CD4-positive, alpha-beta T cell treated with Interleukin-6 for 4 hours (primary cell): Measurements from ENCODE around the gene CYB5R4.

Experiments
- DNase-seq: peaks from one replicate; pipeline ENCODE4 v3.0.0-alpha.2; 2020; ENCODE audit warnings: mixed read lengths

CYB5R4 gene

GRCh38 chr6:83859410-83860358, at the start of gene CYB5R4:
CYB5R4 (plus strand) TSS chr6:83859689; CDS start chr6:83859783, 94 bp downstream.
- peak; percentile 94 for DNase-seq

DNA sequence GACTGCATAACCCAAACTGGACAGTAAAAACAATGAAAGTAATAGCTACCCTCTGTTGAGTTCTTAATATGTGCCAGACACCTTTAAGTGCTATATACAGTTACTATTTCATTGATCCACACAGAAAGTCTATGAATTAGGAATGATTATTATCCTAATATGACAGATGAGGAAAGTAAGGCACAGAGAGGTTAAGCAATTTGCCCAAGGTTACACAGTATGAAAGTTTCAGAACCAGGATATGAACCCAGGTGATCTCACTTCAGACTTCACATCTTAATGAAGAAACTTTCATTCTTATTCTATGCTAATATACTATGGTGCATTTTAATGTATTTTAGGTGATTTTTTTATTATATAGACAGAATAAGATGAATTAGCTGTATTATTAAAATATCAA, 46.9 kb upstream of the CYB5R4 start:
- no peak for DNase-seq

- DNase-seq: no peak
Measured at GRCh38 chr6:83815631-83816272, 43.7 kb upstream of the CYB5R4 start.

GRCh38 chr6:83822629-83823169, 36.8 kb upstream of the CYB5R4 start:
- no peak for DNase-seq

DNA sequence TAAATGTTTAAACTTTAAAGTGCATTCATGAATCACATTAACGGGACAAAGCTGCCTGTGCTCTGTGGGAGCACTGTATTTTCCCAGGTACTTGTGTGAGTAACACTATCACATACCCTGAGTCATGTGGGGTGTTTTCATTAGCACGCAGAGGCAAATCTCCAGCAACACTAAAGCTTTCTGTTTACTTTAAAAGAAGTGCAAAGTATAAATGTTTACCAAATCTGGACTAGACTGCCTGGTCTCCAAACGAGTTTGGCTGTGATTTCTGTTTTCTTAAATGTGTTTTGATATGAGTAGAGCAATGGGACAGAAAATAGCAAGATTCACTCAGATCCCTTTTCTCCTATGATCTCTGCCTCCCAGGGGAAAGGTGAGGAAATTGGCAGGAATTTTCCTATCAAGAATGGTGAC, 35.1 kb upstream of the CYB5R4 start:
- DNase-seq: no peak

DNA sequence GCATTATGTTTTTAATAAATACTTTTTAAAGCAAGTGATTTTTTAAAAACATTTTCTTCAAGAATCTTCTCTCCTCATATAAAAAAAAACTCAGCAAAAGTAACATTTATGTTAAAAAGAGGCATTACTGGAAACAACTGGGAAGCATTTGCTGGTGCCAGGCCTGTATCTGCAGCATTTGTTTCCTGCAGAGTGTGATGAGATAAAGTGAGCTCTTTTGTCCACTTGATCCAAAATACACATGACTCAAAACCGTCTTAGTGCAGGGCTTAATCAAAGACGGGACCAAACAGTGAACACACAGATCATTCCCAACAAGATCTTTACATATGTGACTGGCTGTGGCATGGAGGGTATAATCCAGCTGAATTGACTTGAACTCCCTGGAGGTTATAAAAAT, 34.7 kb upstream of the CYB5R4 start:
- DNase-seq: no peak

- no peak for DNase-seq
Measured at GRCh38 chr6:83827050-83827449, 32.4 kb upstream of the CYB5R4 start.

DNA sequence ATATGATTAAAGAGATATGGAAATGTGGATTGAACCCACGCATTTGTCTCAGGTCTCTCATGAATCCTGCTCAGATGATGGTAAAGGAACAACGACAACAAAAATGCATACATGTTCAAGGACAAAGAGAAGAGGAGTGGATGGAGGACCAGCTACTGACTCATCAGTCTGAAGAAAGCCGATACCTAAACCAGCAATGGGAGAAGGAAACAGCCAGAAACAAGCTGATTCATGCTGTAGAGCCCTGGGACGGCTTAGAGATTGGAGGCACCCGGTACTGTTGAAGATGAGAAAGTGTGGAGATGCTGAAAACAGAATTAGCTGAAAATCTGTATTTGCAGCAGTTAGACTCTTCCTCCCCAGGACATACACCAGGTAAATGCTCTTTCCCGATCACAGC, 20.8 kb upstream of the CYB5R4 start:
- DNase-seq: no peak

GRCh38 chr6:83844170-83844569, 15.3 kb upstream of the CYB5R4 start:
- no peak for DNase-seq

- no peak for DNase-seq
Measured at GRCh38 chr6:83846291-83846690, 13.2 kb upstream of the CYB5R4 start.

- DNase-seq: no peak
Measured at GRCh38 chr6:83847179-83847578, 12.3 kb upstream of the CYB5R4 start.

DNA sequence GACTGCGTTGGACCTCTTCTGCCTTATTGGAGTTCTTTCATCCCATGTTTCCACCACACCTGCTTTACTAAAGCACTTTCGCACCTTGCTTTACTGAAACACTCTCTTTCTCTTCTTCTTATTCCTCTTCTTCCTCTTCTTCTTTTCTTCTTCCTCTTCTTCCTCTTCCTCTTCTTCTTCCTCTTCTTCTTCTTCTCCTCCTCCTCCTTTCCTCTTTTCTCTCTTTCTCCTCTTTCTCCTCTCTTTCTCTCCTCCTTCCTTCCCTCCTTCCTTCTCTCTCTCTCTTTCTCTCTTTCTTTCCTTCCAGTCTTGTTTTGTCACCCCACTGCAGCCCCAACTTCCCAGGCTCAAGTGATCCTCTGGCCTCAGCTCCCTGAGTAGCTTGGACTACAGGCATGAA, 10.4 kb upstream of the CYB5R4 start:
- DNase-seq: no peak

DNA sequence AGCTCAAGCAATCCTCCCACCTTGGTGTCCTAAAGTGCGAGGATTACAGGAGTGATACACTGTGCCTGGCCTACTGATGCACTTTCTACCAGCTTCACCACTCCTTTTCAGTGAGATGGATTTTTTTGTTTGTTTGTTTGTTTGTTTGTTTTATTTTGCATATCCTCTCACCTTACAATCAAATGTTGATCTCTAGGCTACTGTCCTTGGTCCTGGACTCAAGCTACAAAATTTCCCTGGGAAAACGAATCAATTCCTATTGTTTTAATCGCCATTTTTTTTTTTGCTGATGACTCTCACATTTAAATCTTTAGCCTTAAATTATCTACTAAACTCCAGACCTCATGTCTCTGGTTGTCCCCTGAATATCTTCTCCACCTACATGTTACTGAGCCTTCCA, 9.9 kb upstream of the CYB5R4 start:
- DNase-seq: no peak

DNA sequence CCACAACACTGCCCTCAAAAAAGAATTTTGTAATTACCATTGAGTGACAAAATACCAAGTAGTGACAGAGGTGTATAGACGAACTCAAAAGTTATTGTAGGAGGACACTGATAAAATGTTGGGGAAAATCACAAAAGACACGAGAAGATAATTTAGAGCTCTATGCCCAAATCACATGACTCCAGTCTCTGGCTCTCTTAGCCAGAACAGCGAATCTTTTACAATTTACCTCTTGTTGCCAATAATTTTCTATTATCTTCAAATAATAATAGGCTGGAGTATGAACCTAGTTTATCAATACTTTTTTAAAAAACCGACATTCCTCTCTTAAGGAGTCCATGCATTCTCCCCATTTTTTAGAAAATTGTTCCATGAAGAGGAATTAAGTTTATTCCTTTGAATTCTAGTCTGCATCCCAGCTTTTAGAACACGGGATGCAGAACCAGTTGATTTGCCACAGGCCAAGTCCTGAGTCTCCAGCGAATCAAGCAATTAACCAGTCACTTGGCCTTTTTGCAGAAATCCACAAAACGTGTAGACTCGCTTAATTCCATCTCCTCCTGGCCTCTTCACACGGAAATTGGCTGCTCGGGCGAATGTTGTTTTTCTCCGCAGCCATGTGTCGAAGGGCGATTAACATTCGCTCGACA, 6.8 kb upstream of the CYB5R4 start:
- no peak for DNase-seq

- DNase-seq: no peak
Measured at GRCh38 chr6:83853178-83854000, 6.1 kb upstream of the CYB5R4 start, which contains the start of gene RIPPLY2. RIPPLY2 (plus strand) TSS chr6:83853360; CDS start chr6:83853417, 57 bp downstream.

DNA sequence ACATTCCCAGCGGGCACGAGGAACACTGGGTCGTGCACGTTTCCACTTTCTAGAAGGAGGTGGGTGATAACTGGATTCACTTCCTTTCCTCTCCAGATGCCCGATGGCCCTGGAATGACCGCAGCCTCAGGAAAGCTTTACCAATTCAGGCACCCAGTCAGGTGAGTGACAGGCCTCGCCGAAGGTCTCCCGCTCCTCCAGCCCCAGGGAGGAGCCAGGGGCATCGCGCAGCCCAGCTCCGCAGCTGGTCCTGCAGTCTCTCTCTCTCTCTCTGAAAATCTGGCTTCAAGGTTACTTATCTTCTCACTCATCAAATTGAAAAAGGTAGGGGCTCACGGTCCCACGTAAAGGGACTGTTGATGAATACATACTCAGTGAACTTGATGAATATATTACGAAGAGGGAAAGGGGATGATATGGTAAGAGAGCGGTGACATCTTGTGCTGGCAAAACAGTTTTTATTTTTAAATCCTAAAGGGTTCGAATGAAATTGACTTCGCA, 5.4 kb upstream of the CYB5R4 start:
- no peak for DNase-seq

DNA sequence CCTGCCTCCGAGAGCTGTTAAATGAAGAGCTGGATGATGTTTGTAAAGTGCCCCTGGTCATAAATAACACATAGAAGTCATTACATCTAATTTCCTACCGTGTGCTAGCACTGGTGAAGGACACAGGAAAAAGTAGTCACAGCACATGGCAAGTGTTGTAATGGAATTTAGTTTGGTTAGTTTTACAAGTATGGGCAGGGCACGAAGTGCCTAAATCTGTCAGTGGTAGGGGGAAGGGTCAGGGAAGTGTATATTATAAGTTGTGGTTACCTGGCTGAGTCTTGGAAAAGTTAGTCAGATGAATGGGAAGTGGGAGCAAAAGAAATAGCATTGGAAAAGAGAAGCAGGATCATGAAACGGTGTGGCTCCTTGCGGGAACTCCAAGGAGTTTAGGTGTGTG, 4.7 kb upstream of the CYB5R4 start:
- DNase-seq: no peak

DNA sequence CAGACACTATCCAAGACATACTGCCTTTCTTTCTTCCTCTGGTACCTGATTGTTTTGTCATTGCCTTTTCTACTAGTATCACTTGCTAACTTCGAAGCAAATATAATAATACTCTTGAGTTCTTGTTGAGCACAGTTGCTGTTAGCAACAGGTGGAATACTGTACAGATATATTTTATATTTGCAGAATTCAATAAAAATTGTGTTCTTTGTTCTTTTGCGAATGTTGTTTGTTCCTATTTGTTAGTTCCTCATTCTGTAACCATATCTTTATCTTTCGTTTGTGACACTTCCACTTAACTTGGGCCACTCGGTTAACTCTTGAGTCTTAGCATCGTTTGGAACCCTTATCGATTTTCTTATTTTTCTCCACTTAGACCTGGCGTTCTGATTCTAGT, 868 bp downstream of the CYB5R4 start:
- no peak for DNase-seq

DNA sequence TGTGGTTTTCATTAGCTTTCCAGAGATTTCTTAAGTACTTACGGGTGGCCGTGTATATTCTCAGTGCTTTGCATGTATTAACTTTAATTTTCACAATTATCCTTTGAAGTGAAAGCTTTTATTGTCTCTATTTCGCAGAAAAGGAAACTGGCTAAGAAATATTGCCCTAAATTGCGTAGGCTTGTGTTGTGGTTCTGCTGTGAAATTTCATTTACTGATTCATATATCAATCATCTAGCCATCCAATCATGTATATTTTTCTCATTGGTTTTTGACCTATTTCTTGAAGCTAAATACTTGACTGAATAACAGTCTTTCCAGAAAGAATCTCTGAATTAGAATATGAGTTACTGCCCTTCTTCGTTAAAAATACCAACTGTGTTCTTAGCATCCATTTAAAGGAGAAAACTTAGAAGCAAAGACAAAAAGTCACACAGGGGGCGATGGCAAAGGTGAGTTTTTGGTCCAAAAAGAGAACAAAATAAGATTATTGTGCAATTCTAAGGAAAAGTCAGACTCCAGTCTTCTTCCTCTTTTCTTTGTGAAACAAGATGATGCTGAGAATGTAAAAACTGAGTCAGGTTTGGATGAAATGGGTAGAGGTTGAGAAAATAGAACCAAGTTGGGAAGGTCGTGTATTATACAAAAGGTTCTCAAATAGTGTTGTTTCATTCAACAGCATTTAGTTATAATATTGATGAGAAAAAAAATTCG, 1.4 kb downstream of the CYB5R4 start:
- no peak for DNase-seq

DNA sequence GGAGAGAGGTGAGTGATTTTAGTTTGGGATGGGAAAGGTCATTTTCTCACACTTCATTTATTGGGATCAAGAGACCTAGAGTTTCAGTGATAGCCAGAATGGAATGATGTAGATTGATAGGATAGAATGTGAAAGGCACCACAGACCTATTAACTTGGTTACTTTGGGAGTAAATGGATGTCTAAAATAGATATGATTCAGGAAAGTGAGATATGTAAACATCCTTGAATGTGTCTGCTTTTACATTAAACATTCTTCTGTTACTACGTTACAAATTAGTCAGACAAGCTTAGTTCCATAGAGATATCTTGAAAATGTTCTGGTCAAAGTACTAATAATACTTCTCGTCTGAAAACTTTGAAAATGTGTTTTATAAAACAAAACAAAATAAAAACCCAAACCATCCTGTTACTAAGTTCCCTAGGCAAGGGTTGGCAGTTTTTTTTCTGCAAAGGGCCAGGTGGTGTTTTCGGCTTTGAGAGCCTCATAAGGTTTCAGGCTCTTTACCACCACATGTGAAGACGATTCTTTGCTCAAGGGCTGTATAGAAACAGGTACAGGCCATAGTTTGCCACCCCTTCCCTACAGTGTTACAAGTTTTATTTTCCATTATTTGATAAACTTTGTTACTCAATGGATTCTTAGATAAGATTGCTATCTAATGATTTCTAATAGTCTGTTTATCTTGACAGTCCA, 3.4 kb downstream of the CYB5R4 start:
- DNase-seq: no peak

GRCh38 chr6:83867043-83867442, 7.6 kb downstream of the CYB5R4 start:
- DNase-seq: no peak
